MM.1S (cell line): ENCODE measurements around the gene GSE1.

Source experiments
- DNase-seq: peaks from one replicate; pipeline ENCODE4 v3.0.0-alpha.2; 2015
- H2AFZ ChIP-seq: fragments of 300-600 bp; sonication (generic); 2 replicates; pipeline ENCODE4 v1.6.0; 2016; ENCODE audit warnings: antibody characterized with exemption, low read length
- H3F3A ChIP-seq: fragments of 300-600 bp; sonication (generic); 2 replicates; pipeline ENCODE4 v1.6.1; 2016; ENCODE audit warnings: mild to moderate bottlenecking, antibody characterized with exemption, low read length, moderate library complexity, mixed read lengths; ENCODE audit not compliant: insufficient read depth
- H3K27ac ChIP-seq: fragments of 300-600 bp; sonication (generic); 2 replicates; pipeline ENCODE4 v1.5.1; 2016; ENCODE audit warnings: mild to moderate bottlenecking, low read length
- H3K27me3 ChIP-seq: fragments of 300-600 bp; sonication (generic); replicated peaks from 2 replicates; pipeline ENCODE4 v1.6.0; 2016; ENCODE audit warnings: low read length; ENCODE audit not compliant: insufficient read depth
- H3K36me3 ChIP-seq: fragments of 300-600 bp; sonication (generic); replicated peaks from 2 replicates; pipeline ENCODE4 v1.6.1; 2016; ENCODE audit warnings: mild to moderate bottlenecking, low read length, mixed read lengths; ENCODE audit not compliant: insufficient read depth
- H3K4me1 ChIP-seq: fragments of 300-600 bp; sonication (generic); 2 replicates; pipeline ENCODE4 v1.6.1; 2016; ENCODE audit warnings: low read length, mixed read lengths
- H3K4me2 ChIP-seq: fragments of 300-600 bp; sonication (generic); 2 replicates; pipeline ENCODE4 v1.6.0; 2016; ENCODE audit warnings: low read depth, low read length
- H3K4me3 ChIP-seq: fragments of 300-600 bp; sonication (generic); 2 replicates; pipeline ENCODE4 v1.5.1; 2016; ENCODE audit warnings: low read length, mixed read lengths
- H3K79me2 ChIP-seq: fragments of 300-600 bp; sonication (generic); 2 replicates; pipeline ENCODE4 v1.6.1; 2016; ENCODE audit warnings: mixed run types, low read length, mixed read lengths
- H3K9ac ChIP-seq: fragments of 300-600 bp; sonication (generic); 2 replicates; pipeline ENCODE4 v1.6.1; 2016; ENCODE audit warnings: low read length, mixed read lengths
- H3K9me2 ChIP-seq: fragments of 300-600 bp; sonication (generic); replicated peaks from 2 replicates; pipeline ENCODE4 v1.6.1; 2016; ENCODE audit warnings: mild to moderate bottlenecking, low read length, mixed read lengths; ENCODE audit not compliant: insufficient read depth
- H3K9me3 ChIP-seq: fragments of 300-600 bp; sonication (generic); replicated peaks from 2 replicates; pipeline ENCODE4 v1.6.1; 2016; ENCODE audit warnings: mild to moderate bottlenecking, low read length, mixed read lengths; ENCODE audit not compliant: insufficient read depth
- H4K20me1 ChIP-seq: fragments of 300-600 bp; sonication (generic); 2 replicates; pipeline ENCODE4 v1.6.1; 2016; ENCODE audit warnings: mild to moderate bottlenecking, low read length, moderate library complexity, mixed read lengths; ENCODE audit not compliant: insufficient read depth
- EZH2 ChIP-seq: fragments of 300-600 bp; sonication (generic); optimal IDR thresholded peaks from 2 replicates; pipeline ENCODE3; 2017; ENCODE audit warnings: low read depth, mild to moderate bottlenecking, antibody characterized with exemption, low read length, mixed read lengths
- EZH2phosphoT487 ChIP-seq: fragments of 300-600 bp; sonication (generic); IDR thresholded peaks from 2 replicates; pipeline ENCODE4 v1.6.1; 2018; ENCODE audit warnings: antibody characterized with exemption, low read length
- TF ChIP-seq, protein P1 (sequence below): fragments of 300-600 bp; sonication (generic); IDR thresholded peaks from 2 replicates; pipeline ENCODE4 v1.5.1; 2016; ENCODE audit warnings: antibody characterized with exemption, low read length, mixed read lengths

GSE1 gene

DNA sequence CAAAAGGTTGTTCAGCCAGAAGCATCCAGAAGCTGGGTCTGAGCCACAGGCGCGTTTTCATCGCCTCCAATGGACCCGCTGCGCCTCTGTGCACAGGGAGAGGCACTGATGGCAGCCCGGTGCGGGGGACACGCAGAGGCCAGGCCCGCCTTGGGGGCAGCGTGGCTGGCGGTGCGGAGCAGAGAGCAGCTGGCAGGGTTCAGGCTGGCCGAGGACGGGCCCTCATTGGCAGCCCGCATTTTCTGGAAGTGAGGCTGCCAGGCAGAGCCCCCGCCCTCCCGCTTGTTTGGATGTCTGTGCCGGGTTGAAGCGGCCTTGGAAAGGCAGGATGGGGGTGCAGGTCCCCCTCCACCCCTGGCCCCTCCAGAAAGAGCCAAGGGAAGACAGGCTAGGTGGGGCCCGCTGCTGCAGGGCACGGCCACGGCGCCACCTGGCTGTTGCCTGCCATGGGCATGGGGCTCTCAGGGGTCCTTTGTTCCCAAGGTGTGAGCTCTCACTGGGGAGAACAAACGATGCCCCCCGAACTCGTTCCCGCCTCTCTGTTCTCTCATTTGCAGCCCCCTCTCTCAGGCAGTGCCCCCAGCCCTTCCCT is 18.8 kb downstream of the GSE1 start:
- no peaks in the 10 kb centered on the region for H3K27me3 ChIP-seq
- TF ChIP-seq EZH2phosphoT487 (no peak), EZH2 (no peak)
- TF ChIP-seq, protein P1, sequence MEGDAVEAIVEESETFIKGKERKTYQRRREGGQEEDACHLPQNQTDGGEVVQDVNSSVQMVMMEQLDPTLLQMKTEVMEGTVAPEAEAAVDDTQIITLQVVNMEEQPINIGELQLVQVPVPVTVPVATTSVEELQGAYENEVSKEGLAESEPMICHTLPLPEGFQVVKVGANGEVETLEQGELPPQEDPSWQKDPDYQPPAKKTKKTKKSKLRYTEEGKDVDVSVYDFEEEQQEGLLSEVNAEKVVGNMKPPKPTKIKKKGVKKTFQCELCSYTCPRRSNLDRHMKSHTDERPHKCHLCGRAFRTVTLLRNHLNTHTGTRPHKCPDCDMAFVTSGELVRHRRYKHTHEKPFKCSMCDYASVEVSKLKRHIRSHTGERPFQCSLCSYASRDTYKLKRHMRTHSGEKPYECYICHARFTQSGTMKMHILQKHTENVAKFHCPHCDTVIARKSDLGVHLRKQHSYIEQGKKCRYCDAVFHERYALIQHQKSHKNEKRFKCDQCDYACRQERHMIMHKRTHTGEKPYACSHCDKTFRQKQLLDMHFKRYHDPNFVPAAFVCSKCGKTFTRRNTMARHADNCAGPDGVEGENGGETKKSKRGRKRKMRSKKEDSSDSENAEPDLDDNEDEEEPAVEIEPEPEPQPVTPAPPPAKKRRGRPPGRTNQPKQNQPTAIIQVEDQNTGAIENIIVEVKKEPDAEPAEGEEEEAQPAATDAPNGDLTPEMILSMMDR: no peak
- peaks cover 29% of the 10 kb centered on the region for H3K79me2 ChIP-seq
- H3K9me3 ChIP-seq: no peaks in the 10 kb centered on the region
- no peak overlapping the region for H3K4me3 ChIP-seq
- H3K9me2 ChIP-seq: no peaks in the 10 kb centered on the region
- H3F3A ChIP-seq: no peaks in the 10 kb centered on the region
- no peaks in the 10 kb centered on the region for H3K36me3 ChIP-seq
- H3K9ac ChIP-seq: no peak overlapping the region
- no peak overlapping the region for H3K4me2 ChIP-seq
- H4K20me1 ChIP-seq: no peaks in the 10 kb centered on the region
- H3K4me1 ChIP-seq: no peaks in the 10 kb centered on the region
- DNase-seq: no peak
- no peak overlapping the region for H2AFZ ChIP-seq
- H3K27ac ChIP-seq: no peak overlapping the region

DNA sequence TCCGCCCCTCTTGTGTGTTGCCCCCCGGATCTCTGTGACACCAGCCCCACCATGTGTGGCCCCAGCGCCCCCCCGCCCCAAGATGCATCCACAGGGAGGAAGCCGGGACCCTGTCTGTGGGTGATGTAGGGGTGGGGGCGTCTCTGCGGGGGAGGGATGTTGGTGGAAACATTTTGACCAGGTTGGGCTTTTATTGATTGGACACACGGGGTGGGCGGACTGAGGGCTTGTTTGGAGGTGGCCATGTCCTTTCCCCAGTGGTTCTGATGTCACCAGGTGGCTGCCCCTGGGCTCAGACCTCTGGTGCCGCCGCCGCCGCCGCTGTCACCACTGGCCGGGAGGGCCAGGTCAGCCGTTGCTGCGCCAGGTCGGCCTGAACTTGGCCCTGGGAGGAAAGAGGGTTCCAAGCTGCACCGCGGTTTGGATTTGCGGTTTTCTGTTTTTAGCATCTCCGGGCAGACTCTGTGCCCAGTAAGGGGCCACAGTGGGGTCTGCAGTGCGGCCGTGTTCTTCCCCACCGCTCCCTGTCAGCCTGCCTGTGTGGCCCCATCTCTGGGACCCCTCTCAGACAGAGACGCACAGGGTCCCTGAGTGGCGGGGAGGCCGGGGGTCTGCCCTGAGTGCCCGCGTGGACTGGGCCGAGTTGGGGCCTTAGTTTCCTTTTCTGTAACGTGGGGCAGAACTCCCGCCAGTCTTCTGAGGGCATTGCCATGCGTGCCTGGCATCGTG is 19.8 kb downstream of the GSE1 start:
- Histone ChIP-seq H3K4me3 (no peak overlapping the region), H4K20me1 (no peaks in the 10 kb centered on the region), H3K79me2 (peaks cover 27% of the 10 kb centered on the region), H3K36me3 (no peaks in the 10 kb centered on the region), H3K9me2 (no peaks in the 10 kb centered on the region), H3K27ac (no peak overlapping the region), H3K9me3 (no peaks in the 10 kb centered on the region), H3K27me3 (no peaks in the 10 kb centered on the region), H3K4me2 (no peak overlapping the region), H3K9ac (no peak overlapping the region), H3F3A (no peaks in the 10 kb centered on the region), H2AFZ (no peak overlapping the region), H3K4me1 (no peaks in the 10 kb centered on the region)
- no peak for DNase-seq
- TF ChIP-seq EZH2phosphoT487 (no peak), EZH2 (no peak)
- TF ChIP-seq, protein P1: no peak

DNA sequence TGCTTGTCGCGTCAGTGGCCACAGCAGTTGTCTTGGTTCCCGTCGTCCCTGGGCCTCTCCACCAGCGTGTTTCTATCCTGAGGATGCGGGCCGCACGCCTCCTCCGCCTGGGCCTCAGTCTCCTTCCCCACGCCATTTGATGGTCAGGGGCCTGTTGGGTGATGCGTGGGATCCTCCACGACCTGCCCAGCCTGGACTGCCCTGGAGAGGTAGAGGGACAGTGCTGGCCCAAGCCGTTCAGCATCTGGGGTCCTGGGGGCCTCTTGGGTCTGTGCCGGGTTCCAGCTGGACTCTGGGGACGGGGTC is 20.3 kb downstream of the GSE1 start:
- TF ChIP-seq, protein P1: no peak
- H3K9ac ChIP-seq: no peak overlapping the region
- no peaks in the 10 kb centered on the region for H3K9me2 ChIP-seq
- H3K79me2 ChIP-seq: peaks cover 22% of the 10 kb centered on the region
- no peak for DNase-seq
- H3K4me3 ChIP-seq: no peak overlapping the region
- no peak overlapping the region for H3K27ac ChIP-seq
- H3K4me2 ChIP-seq: no peak overlapping the region
- no peaks in the 10 kb centered on the region for H3K4me1 ChIP-seq
- H3K9me3 ChIP-seq: no peaks in the 10 kb centered on the region
- no peaks in the 10 kb centered on the region for H3K27me3 ChIP-seq
- no peak overlapping the region for H2AFZ ChIP-seq
- no peaks in the 10 kb centered on the region for H4K20me1 ChIP-seq
- no peaks in the 10 kb centered on the region for H3F3A ChIP-seq
- H3K36me3 ChIP-seq: no peaks in the 10 kb centered on the region
